Panc1 (cell line): ENCODE results near the gene RNU1-1. TPM values are rescaled to one million over a fixed set of nuclear protein-coding genes. Genes with fewer than 3 reads are reported as not detected.
"Not testable (repeated sequence)": the region's sequence is repeated elsewhere in the genome, so short reads cannot be mapped to it uniquely, and the experiment has no call there.

Experiments
- ATAC-seq: fragments of 200-7000 bp; cut with Tn5 transposase; 2 replicates; pipeline ENCODE4 v1.9.1; 2020; ENCODE audit warnings: mild to moderate bottlenecking, moderate library complexity
- Bru-seq: library from RNA; stranded (reverse); fragments of 400-500 nt; gene quantifications from one replicate; lab custom pipeline; 2021; lab: Mats Ljungman, UMichigan
- BruChase-seq, 2 experiments: library from RNA; stranded (reverse); fragments of 400-500 nt; gene quantifications; one replicate each; lab custom pipeline; 2021; lab: Mats Ljungman, UMichigan
- BruUV-seq: library from RNA; stranded (reverse); fragments of 400-500 nt; replicated peaks from 2 replicates; lab custom pipeline; 2021; lab: Mats Ljungman, UMichigan
- CTCF ChIA-PET: fragments of 300-600 bp; sonication (Branson Sonifier 250); formaldehyde crosslinking; loops from one replicate; lab custom pipeline; 2022; ENCODE audit warnings: antibody characterized with exemption; lab: Charles Lee
- POLR2A ChIA-PET: fragments of 300-600 bp; sonication (Branson Sonifier 250); formaldehyde crosslinking; loops from one replicate; lab custom pipeline; 2022; ENCODE audit warnings: antibody characterized with exemption; lab: Charles Lee
- DNase-seq: peaks from one replicate; pipeline ENCODE4 v3.0.0-alpha.2; 2010; ENCODE audit warnings: low read depth, low spot score
- H3K27ac ChIP-seq: 2 replicates; pipeline ENCODE4 v1.5.1; 2011; ENCODE audit warnings: mild to moderate bottlenecking, low read length, inconsistent platforms
- H3K27me3 ChIP-seq: fragments of 200-500 bp; sonication (Bioruptor generic); 2 replicates; pipeline ENCODE4 v1.6.0; 2014; ENCODE audit warnings: low read length, inconsistent platforms; ENCODE audit not compliant: control insufficient read depth, insufficient read depth
- H3K36me3 ChIP-seq: fragments of 200-500 bp; sonication (Bioruptor generic); 2 replicates; pipeline ENCODE4 v1.5.1; 2014; ENCODE audit warnings: inconsistent platforms, mild to moderate bottlenecking, low read length, moderate library complexity; ENCODE audit not compliant: control insufficient read depth, insufficient read depth
- H3K4me1 ChIP-seq: 2 replicates; pipeline ENCODE4 v1.5.1; 2011; ENCODE audit warnings: inconsistent platforms, mild to moderate bottlenecking, low read length, moderate library complexity; ENCODE audit not compliant: control insufficient read depth, insufficient read depth
- H3K4me3 ChIP-seq, 2 experiments: 2 replicates each; pipeline ENCODE4 v1.5.1; 2011 to 2012; ENCODE audit warnings: low read depth in 2 of 2, low read length in 2 of 2, mild to moderate bottlenecking in 2 of 2, inconsistent platforms in 1 of 2, moderate library complexity in 1 of 2
- H3K9me3 ChIP-seq: fragments of 200-500 bp; sonication (Bioruptor generic); 2 replicates; pipeline ENCODE4 v1.5.1; 2014; ENCODE audit warnings: low read depth, mild to moderate bottlenecking, inconsistent platforms, low read length, moderate library complexity; ENCODE audit not compliant: control insufficient read depth, insufficient read depth
- POLR2AphosphoS5 ChIP-seq: IDR thresholded peaks from 2 replicates; pipeline ENCODE4 v1.6.1; 2012; ENCODE audit warnings: mild to moderate bottlenecking, low read depth, low read length, moderate library complexity
- SIN3A ChIP-seq: IDR thresholded peaks from 2 replicates; pipeline ENCODE4 v1.6.1; 2012; ENCODE audit warnings: low read depth, mild to moderate bottlenecking, low read length, moderate library complexity, borderline replicate concordance; ENCODE audit not compliant: insufficient read depth
- in situ Hi-C: cut with HindIII; loops from 2 replicates; pipeline ENCODE4 v1.10.0; 2016; ENCODE audit warnings: low sequenced_read_pairs, low pct_unique_long_range_greater_than_20kb
- intact Hi-C: fragments of 100-400 bp; cut with micrococcal nuclease; formaldehyde crosslinking; loops from one replicate; pipeline ENCODE4 v1.10.0; 2022; ENCODE audit not compliant: unreplicated experiment
- long read RNA-seq: library from polyadenylated mRNA; unstranded; transcript quantifications from one replicate; pipeline ENCODE4 v2.0.0, GENCODE V29; 2021; ENCODE audit not compliant: unreplicated experiment
- polyA plus RNA-seq: library from polyadenylated mRNA; unstranded; fragments of >200 nt; gene quantifications from one replicate; pipeline ENCODE4 v1.2.1, GENCODE V29; 2012; ENCODE audit warnings: missing spikeins; ENCODE audit not compliant: insufficient read length
- total RNA-seq: library from RNA; stranded (reverse); gene quantifications from one replicate; pipeline ENCODE4 v1.2.1, GENCODE V29; 2021; ENCODE audit not compliant: unreplicated experiment

RNU1-1 gene
- total RNA-seq (1,290 TPM), Bru-seq, nascent RNA (percentile 100 among the genes with signal in this experiment), BruChase-seq, experiment 1, labeled RNA remaining after a 2-hour chase (percentile 68 among the genes with signal in this experiment), BruChase-seq, experiment 2, labeled RNA remaining after a 6-hour chase (percentile 70 among the genes with signal in this experiment)
- polyA plus RNA-seq: 2.5 TPM
- long read RNA-seq: 0 reads

DNA sequence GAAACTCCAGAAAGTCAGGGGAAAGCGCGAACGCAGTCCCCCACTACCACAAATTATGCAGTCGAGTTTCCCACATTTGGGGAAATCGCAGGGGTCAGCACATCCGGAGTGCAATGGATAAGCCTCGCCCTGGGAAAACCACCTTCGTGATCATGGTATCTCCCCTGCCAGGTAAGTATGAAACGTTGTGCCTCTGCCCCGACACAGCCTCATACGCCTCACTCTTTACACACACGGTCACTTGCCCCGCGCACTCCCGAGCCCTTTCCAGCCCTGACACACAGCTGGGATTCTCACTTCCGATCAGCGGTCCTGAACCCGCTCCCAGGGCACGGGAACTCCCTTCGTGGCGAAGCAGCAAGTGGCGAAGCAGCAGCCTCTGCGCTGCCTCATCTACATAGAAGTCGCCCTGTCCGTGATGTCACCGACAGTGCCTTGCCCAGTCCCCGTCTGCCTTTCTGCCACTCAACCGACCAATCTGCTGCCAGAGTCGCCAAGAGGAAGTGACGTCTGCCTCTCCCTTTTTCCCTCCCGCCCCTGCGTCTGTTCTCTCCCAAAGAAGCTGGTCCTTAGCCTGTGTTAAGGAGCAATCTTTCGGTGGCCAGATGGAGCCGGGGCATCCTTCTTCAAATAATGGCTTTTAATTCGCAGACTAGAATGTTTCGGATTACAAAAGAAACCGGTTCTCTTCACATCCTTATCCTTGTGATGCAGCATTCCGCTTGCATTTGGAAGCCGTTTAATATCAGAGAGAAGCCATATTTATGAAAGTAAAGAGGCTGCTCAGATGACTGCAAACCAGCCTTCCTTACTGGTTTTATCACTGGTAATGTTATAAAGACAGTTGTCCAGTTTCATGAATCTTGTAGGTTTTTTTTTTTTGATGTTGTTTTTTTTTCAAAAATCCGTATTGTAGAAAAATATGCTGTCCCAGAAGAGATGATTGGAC lies at the start of gene RNU1-1:
TSS of gene RNU1-1 (minus strand) at position 179 of the 949 bp plus-strand sequence.
- TF ChIP-seq SIN3A: peak; percentile 21; the same call in 1 of the 2 replicates
- peak; percentile 17 for TF ChIP-seq POLR2AphosphoS5
- intact Hi-C loops, CTCF ChIA-PET, in situ Hi-C loops, H3K9me3 ChIP-seq, H3K36me3 ChIP-seq, H3K27me3 ChIP-seq, H3K4me1 ChIP-seq: not testable (repeated sequence)
- POLR2A ChIA-PET: interaction anchor here (0.7 kb wide), 2 partner anchors 21 to 382 kb away, joined by 3 read pairs; partner anchors contain the start of gene RNU1-2
- peak within 1 kb of the TSS; percentile 42 to 53 for H3K4me3 ChIP-seq
- DNase-seq (peak; percentile 76), ATAC-seq (peak; percentile 73)
- H3K27ac ChIP-seq: peak within 1 kb of the TSS; percentile 81
- BruUV-seq: TSS peak; percentile 99

DNA sequence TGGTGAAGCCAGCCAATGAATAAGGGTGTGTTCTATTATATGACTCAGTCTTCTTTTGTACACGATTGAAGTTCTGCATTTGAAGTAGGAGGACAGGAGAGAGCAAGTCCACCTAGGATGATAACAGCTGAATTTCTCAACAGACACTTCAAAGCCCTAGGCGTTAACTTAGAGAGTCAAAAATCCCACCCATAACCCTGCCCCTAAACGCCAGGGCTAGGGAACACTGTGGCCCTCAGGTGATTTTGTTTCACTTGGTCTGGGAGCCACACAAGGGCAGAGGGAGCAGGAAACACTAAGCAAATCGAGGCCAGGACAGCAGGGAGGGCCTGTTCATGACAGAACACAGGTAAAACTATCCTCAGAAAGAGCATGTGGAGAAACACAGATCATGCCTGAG lies 47.0 kb upstream of the RNU1-1 start:
- H3K27ac ChIP-seq, POLR2A ChIA-PET, H3K9me3 ChIP-seq, intact Hi-C loops, in situ Hi-C loops, H3K27me3 ChIP-seq, ATAC-seq, BruUV-seq, H3K4me1 ChIP-seq, CTCF ChIA-PET, H3K4me3 ChIP-seq, DNase-seq, H3K36me3 ChIP-seq: not testable (repeated sequence)

DNA sequence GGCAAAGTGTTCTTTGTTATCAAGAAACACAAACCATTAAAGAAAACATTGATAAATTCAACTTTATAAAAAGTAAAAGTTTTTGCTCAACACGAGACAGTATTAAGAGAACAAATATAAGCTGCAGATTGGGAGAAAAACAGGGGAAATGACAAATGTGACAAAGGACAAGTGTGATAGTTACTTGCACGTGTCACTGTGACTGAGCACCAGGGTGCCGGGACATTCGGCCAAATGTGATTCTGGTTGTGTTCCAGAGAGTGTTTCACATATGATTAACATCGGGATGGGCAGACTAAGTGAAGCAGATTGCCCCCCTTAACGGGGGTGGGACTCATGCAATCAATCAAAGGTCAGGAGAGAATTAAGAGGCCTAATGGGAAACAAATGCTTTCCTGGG lies 46.4 kb upstream of the RNU1-1 start:
- ATAC-seq, H3K4me3 ChIP-seq, H3K36me3 ChIP-seq, POLR2A ChIA-PET, intact Hi-C loops, CTCF ChIA-PET, H3K9me3 ChIP-seq, in situ Hi-C loops, DNase-seq, H3K27ac ChIP-seq, H3K4me1 ChIP-seq, BruUV-seq, H3K27me3 ChIP-seq: not testable (repeated sequence)

DNA sequence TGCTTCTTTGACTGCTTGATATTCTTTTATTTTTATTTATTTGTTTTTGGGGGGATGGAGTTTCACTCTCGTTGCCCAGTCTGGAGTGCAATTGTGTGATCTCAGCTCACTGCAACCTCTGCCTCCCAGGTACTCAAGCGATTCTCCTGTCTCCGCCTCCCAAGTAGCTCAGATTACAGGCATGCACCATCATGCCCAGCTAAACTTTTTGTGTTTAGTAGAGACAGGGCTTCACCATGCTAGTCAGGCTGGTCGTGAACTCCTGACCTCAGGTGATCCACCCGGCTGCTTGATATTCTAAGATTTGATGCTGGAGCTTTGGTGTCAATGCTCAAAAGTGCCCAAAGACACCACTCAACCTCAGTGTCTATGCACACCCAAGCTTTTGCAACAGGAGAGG lies 45.6 kb upstream of the RNU1-1 start:
- BruUV-seq, in situ Hi-C loops, ATAC-seq, CTCF ChIA-PET, H3K9me3 ChIP-seq, H3K4me3 ChIP-seq, H3K27me3 ChIP-seq, intact Hi-C loops, DNase-seq, H3K27ac ChIP-seq, POLR2A ChIA-PET, H3K36me3 ChIP-seq, H3K4me1 ChIP-seq: not testable (repeated sequence)

DNA sequence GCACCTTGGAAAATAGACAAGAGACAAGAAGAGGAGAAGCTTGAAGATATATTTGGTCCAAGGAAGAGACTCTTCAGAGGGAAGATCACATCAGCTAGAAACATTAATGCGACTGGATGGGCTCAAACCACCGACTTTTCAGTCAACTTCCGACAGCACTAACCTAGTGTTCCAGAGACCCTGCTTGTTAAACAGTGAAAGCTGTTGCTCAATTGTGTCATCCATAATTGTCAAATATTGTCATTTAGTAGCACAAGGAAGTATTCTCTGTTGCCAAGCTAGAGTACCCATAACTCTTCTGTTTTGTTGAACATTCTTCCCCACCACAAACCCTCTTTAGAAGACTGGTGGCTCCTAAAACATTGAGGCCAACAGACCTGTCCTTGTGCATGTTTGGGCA lies 42.9 kb upstream of the RNU1-1 start:
- H3K27ac ChIP-seq, DNase-seq, H3K4me3 ChIP-seq, CTCF ChIA-PET, H3K36me3 ChIP-seq, intact Hi-C loops, BruUV-seq, H3K27me3 ChIP-seq, in situ Hi-C loops, H3K9me3 ChIP-seq, H3K4me1 ChIP-seq, ATAC-seq, POLR2A ChIA-PET: not testable (repeated sequence)

DNA sequence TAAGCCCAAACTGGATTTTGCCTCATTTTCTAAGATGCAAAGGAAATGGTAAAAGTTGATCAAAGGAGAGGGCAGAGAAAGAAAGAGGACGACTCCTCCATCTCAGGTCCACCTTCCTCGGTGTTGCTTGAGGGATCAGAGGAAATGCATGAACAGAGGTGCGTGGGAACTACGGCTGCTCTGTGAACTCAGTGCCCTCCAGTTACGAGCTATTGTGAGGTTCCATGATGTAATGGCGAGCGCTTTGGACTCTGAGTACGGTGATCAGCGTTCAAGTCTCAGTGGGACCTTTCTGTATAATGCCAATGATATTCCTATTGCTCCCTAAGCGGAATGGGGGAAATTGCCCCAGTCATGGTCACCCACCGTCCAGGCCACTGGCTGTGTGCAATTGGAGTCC lies 39.2 kb upstream of the RNU1-1 start:
- BruUV-seq, POLR2A ChIA-PET, H3K36me3 ChIP-seq, intact Hi-C loops, H3K9me3 ChIP-seq, H3K4me3 ChIP-seq, H3K27me3 ChIP-seq, in situ Hi-C loops, CTCF ChIA-PET, H3K4me1 ChIP-seq, H3K27ac ChIP-seq, DNase-seq: not testable (repeated sequence)
- ATAC-seq: peak; percentile 49; the same call in 1 of the 2 replicates
